ENCODE measurements around the gene FTCDNL1.

FTCDNL1 gene

DNA sequence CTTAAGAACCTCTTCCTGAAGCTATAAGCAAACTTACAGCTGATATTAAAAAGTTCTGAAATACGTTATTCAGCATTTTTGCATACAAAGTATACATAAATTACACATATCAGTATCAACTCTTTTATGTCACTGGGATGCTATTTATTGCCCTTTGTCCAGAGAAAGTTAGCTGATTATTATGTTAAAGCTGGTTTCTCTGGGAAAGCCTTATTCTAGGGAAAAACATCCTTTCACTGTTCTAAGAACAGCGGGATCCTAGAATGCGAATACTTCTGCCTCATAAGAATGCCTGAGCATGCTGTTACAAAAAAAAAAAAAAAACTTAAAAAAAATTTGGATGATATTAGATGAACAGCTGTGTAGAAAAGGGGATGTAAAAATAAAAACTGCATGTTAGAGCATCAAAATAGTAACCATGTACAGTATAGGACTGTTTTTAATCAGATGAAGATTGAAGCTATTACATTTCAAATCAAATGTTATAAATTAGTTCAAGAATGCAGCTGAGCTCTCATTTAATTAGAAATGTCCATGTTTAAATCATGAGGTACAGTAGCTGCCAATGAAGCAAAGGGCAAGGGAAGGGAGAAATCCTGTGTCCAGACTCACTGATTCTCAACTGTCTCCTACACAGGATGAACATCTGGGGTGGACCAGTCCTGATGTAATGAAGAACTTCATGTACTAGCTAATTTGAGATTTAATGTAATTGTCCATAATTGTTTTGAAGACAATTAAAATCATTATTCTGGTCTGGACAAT, 8.2 kb downstream of the FTCDNL1 start:
- no peak for DNase-seq (ENCODE audit: low spot score)

DNA sequence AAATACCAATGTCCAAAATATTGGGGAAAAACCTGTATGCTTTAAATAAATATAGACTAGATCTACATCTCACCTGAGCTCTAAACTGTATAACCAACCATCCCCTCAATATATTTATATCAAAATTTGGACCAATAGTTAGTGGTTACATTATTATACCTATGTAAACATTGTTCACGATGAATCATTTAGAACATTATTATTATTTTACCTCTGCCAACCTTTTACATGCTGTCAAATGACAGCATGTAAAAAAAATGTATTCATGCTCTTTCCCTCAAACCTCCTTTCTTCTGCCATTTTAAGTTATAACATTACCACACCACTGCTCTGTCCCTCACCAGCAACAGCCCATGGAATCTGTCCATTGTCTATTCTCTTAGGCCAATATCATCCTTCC, 9.6 kb downstream of the FTCDNL1 start:
- DNase-seq (ENCODE audit: low spot score), result no peak

DNA sequence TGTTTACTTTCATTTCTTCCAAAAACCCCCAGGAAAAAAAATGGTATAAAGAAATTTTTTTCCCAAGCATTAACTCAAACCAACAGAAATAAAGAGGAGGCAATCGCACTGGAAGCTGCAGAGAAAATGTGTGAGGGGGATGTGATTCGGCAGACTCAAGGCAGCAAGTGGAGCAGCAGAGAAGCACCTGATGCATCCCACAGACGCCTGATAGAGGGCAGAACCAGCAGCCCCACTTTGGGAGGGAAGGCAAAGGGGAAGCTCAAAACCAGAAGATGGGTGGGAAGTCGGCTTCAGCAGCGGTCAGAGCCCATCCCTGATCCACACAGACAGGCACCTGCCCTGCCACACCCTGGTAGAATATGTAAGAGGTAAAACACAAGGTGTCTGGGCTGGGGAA, 12.6 kb downstream of the FTCDNL1 start:
- no peak for DNase-seq (ENCODE audit: low spot score)

DNA sequence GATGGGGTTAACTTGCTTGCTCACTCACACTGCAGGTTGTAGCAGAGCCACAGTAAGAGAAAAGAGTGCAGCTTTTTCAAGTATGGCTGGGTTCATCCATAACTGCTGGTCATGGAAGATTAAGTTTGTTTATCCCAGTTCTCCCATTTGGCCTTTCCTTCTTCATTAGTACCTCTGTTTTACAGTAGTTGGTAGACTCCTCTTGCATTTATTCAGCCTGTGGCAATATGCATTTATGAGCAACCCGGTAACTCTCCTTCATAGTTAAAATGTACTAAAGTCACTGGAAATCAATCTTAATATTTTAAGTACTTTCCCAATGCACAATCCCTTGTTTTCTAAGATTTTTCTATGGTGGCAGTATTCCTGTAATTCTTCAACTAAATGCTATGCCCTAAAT, 14.0 kb downstream of the FTCDNL1 start:
- no peak for DNase-seq (ENCODE audit: low spot score)

DNA sequence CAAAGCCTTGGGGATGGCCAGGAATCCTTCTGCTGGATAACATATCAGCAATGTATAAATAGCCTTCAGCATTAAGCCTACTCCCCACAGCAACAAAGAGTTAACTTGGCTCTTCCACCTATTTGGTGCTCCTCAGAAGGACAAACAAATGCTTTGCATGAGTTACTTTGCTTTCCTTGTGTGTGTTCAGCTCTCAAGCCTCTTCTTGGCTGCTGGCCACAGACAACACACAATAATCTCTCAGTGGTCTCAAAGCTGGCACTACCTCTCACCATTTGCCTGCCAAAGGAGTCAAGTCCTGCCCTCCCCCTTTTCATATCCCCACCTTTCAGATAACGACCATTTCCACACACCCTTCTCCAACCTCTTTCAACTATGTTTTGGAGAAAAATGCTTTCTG, 17.5 kb downstream of the FTCDNL1 start:
- DNase-seq (ENCODE audit: low spot score), result no peak

DNA sequence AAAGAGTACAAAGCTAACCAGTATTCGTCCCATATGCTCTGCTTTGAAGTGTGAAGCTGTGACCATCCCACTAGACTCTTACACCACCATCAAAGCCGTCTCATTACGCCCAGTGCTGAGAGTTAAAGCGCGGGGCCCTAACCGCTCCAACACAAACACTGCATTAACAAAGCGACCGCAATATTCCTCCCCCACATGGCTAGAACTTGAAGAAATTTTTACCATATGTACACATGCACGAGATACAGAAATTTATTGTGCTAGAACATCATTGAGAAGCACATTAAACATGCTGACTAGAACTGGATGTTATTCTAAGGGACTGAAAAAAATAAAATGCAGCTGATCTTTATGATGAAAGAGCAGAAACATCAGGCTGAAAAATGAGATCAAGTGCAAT, 20.5 kb downstream of the FTCDNL1 start:
- no peak for DNase-seq (ENCODE audit: low spot score)

DNA sequence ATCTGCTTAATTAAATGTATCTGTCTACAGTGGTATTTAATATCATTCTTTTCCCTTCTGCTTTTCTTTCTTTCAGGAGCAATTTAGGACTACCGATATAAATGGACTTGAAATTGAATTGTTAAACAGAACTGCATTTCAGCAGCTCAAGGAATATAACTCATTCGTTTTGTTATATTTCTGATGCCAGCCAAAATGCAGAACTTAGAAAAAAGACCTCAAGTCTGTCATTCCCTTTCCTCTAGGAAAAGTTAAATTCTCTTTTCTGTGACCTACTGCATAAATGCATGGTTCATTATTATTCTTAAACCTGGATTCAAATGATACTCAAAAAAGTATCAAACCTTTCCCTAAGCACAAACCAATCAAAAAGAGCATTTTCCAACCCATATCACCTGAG, 21.4 kb downstream of the FTCDNL1 start:
- DNase-seq (ENCODE audit: low spot score), result no peak

DNA sequence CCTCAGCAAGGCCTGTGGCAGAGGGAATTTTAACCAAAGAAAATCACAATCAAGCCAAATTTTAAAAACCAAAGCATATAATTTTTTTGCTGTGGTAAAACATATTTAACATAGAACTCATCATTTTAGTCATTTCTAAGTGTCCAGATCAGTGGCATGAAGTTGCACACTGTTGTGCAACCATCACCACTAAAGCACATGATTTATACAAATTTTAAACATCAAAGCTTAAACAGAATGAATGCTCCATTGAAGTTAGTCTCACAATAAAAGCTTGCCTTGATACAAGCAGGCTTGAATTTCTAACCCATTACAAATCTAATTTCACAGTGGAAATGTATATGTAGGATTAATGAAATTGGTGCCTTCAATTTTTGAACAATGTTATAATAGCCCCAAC, 31.2 kb downstream of the FTCDNL1 start:
- DNase-seq (ENCODE audit: low spot score), result no peak

DNA sequence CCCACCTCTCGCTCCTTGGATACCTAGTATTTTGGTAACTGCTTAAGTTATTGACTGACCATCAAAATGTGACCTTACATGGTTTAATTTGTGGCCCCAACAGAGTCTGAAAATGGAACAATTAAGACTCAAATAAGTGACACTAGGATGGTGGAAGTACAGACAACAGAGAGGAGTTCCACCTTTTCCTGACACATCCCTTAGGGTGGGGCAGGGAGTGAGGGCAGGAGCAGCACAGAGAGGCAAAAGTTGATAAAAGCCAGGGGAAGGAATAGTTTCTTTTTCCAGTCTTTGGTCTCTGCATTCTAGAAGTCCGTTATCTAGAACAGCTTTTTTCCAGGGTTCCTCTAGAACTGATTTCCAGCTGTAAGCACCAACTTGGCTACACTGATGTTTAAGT, 32.2 kb downstream of the FTCDNL1 start:
- no peak for DNase-seq (ENCODE audit: low spot score)

DNA sequence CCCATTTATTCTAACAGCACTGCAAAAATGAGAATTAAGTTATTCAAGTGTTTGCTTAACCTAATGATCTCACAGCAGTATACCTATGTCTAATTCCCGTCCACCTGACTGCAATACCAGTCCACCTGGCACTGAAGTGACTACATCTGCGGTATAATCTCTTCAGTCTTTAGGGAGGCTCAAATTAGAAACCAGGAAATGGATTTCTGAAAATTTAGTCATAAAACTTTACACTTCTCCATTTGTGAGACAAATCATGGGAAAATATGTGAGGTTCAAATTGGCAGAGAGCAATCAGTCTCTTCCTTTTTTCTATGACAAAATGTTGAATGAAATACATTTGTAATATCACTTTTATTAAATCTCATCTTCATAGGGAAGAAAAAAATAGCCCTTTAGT, 33.0 kb downstream of the FTCDNL1 start:
- DNase-seq (ENCODE audit: low spot score), result no peak

DNA sequence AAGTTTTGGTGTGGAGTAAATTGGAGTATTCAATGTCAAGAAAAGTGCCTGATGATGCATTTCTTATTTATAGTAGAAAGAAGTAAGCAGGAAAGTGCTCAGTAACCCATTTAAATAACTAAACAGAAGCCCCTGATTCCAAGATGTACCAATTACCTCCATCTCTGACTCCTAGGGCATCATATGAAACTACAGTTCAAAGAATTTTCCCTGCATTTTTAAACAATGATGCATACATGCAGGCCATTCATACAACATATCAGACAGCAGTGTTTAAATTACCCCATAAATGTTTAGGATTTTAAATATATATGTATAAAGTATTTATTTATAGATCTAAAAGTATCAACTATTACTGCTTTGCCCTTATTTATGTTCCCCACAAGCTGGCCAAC, 36.2 kb downstream of the FTCDNL1 start:
- no peak for DNase-seq (ENCODE audit: low spot score)

DNA sequence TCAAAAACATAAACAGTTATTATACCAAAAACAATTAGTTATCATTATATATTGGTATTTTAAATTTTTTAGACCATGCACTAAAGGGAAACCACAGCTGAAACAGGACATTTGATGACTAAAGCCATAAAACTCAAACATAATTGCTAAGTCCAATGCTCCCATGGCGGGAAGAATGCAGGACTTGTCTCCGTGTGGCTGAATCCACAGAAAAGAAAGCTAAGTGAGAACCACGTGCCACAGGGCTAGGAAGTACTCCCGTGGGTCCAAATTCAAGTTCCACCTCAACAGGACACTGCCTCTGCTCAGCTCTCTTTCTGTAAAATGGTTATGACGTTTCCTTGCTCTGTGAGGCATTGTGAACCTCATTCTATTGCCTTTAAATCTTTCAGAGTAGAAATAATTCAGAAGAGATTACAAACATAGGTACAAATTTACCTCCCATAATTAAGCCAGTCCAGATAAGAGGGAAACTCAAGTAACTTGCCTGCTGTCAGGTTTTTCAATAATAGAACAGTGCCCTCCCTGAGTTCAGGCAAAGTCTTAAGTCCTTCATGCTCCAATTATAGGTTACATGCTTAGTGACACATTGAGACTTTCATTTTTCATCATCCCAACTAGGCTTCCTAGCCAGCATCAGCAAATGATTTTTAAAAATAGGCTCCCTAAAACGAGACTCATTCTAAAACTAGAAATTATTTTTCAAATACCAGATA, 36.7 kb downstream of the FTCDNL1 start:
- DNase-seq (ENCODE audit: low spot score), result no peak

DNA sequence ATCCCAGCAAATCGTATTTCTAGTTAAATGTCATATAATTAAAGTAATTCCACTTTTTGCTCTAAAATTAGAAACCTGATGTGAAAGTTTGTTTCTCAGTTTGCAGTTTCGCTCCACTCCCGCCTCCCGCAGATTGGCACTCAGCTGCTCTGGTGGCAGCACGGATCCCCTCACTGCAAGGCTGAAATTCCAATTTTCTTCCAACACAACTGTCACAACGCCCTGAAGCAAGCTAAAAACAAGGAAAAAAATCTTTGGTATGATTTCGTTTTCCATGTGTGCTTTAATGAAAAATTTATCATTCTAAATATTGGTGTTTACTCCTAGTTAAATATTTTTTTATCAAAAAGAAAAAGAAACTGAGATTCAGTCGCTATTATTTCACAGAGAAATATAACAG, 38.5 kb downstream of the FTCDNL1 start:
- DNase-seq (ENCODE audit: low spot score), result no peak

DNA sequence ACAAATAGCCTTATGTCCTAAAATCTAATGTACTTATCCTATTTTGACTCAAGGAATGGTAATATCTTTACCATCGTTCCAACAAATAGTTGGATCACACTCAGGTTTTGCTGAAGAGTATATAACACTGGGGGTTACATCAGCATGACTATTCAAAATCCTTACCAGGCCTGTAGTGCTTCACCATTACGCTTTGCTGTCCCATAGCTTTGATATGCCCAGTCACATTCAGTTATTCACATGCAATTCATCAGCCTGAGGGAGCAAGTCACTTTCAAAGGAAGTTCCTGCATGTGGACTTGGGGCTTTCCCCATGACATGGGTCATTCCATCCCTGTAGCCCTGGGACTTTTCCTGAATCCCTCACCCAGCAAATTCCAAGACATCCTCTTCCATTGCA, 39.6 kb downstream of the FTCDNL1 start:
- DNase-seq (ENCODE audit: low spot score), result peak; percentile 37

DNA sequence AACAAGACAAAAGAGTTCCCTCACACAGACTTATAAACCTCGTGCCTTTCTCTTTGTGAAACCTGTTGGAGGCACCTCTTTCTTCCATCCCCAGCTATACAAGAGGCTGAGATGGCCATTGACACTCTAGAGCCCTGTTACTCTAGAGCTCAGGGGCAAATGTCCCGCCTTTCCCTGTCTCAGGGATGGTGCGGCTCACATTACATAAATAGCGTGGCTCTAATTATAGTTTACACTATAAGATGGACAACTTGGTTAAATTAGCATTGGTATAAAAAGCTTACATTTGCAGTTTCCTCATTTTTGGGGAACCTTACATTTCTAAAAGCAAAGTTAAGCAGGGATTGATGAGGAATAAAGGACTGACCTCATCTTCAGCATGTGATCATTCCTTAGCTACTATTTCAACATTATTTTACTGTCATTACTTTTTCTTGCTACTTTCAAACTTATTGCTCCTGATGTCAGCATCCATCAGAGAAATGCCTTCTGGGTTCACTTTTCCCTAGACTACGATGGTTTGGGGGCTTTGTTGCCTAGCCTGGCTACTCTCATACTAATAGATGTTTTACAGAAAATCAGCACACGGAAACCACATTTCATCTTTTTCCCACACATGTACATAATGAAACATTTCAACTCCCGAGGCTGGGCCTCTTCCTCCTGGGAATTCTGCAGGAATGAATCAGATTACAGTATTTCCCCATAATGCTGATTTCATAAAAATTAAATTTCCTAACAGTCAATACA, 40.4 kb downstream of the FTCDNL1 start:
- DNase-seq (ENCODE audit: low spot score), result no peak

DNA sequence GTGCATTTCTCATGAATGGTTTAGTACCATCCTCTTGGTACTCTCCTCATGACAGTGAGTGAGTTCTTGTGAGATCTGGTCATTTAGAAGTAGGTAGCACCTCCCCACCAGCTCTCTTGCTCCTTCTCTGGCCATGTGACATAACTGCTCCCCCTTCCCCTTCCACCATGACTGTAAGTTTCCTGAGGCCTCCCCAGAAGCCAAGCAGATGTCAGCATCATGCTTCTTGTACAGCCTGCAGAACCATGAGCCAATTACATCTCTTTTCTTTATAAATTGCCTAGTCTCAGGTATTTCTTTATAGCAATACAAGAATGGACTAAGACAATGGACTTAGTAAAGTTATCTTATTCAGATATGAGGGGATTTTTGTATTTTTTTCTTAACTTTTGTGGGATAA, 43.0 kb downstream of the FTCDNL1 start:
- no peak for DNase-seq (ENCODE audit: low spot score)

DNA sequence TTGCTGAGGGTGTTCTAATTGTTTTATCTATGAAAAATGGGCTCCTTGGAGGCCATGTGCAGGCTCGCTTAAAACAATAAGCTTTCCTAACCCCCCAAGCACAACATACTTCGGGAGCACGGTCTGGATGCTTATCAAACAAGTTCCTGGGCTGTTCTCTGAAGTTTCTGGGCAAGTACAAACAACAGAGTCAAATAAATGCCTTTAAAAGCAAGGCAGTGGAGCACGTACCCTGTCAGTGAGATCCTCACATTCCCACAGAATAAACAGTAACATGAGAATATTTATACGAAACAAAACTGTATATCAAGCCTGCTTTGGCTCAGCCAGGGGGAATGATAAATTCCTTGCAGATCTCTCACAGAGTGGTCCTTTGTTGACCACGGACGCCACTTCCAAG, 44.8 kb downstream of the FTCDNL1 start:
- no peak for DNase-seq (ENCODE audit: low spot score)

DNA sequence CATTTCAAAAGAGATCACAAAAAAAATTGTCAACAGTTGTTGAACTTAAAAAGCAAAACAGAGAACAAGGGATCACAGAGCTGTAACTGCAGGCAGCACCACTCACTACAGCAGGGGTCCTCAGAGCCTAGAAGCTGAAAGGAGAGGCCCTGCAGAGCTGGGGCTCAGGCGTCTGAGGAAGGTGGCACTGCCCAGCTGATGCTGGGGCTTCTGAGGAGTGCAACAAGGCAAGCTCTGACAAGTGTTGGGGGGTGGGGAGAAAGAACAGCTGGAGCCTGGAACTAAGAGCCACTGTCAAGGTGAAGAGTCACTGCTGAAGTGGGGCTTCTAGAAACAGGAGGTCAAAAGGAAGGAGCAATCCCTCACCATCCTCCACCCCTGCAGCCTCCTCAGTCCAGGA, 46.2 kb downstream of the FTCDNL1 start:
- no peak for DNase-seq (ENCODE audit: low spot score)

DNA sequence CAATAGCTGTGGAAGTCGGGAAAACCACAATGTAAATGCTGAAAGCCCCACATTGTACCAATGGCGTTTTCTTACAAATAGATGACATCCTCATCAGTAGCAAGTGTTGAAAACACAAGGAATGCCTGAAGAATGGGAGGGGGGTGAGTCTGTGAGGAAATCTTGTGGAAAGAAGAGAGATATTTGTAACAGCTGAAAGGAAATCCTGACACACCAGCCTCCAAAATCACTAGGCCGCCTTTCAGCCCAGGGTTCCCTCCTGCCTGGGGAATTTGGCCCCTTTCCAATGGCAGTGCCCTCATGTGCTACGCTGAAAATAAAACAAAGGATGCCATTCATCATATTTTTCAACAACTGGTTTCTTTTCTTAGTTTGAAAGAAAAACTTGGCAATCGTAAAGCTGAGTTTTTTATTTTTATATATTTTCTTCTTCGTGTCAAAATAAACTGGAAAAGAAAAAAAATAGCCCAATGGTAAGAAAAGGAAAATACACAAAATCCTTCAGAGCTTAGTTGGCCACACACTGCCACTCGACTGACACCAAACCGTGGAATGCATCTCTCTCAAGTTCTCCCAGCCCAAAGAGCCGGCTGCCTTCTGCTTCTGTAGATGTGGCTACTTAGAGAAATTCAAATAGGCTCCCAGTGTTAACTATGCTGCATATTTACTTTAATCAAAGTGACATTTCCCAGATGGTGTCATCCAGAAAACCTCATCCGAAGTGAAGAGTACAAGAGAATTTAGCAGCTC, 52.0 kb downstream of the FTCDNL1 start:
- DNase-seq (ENCODE audit: low spot score), result no peak

DNA sequence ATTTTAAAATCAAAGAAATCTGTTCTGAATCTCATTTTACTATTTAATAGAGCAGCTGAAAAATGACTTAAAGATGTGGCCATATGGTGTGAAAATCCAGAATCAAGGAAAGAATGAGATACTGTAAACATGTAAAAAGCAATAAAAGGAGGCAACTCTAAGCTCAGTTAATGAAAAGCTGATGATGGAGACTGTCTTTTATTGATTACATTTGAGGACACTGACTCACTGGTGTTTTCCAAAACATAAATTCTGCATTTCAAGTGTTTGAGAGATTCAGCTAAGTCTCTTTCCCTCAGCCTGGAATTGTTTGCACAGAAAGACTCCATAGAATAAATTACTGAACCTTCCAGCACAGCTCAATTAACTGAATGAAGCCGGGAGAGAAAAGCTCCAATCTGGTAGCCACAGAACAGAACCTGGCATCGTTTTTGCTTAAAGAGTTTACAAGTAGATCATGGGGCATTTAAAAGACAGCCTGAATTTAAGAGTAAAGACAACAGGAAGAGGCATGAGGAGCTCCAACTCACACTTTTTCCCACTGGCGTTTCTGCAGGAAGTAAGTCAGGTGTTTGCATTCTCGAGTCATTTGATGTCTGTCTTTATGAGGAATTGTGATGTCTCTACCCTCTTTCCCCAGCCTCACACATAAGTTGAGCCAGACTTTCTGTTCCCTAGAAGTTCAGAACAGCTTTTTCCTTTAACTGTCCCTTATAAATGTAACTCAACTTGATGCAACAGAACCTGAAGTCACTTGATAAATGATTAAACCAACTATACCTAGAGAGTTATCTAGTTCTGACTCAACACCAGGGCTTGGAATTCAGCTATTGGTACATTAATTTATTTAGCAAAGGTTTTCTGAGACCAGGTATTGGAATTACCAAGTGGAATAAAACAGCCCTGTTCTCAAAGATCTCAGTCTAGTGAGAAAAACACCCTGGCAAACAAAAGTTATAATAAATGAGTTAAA, 53.3 kb downstream of the FTCDNL1 start:
- DNase-seq (ENCODE audit: low spot score), result no peak

DNA sequence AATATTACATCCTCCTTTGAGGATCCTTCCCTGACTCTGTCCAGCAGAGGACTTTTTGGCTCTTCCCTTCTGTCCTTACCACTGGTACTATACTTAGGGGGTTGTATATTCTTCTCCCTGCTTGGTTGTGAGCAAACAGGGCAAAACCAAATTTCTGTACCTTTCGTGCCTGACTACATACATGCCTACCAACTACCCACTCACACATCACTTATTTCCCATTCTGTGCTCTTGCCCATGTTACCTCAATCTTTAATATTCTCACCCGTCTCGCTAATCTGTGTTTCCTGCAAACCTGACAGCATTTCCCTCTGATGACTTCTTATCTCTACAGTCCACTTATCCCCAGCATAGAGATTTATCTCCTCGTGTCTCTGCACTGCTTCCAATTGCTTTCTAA, 58.6 kb downstream of the FTCDNL1 start:
- DNase-seq (ENCODE audit: low spot score), result no peak
